ENCODE results near the gene FAM107B.

DNA sequence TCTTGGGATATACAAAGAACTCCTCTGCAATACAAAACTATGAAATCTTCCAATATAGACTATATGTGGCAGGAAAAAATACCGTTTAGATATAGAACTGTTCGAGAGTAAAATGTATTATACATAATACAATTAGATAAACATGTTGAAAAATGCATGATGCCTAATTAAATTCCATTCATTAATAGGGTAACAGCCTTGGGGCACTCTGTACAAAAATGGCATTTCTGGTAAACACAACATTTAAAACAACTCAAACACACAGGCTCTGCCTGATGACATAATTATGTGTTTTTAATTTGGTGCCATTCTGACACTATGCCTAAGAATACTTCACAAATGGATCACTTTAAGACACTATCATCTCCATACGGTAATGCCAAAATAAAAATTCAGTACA, 180.9 kb downstream of the FAM107B start:
- TF ChIP-seq NFIC (IDR thresholded peaks at IDR 0.05) = no peak
- TF ChIP-seq CREB1 (IDR thresholded peaks at IDR 0.05; ENCODE audit: low read depth) = no peak
- no peak for TF ChIP-seq EGR1 (IDR thresholded peaks at IDR 0.05)
- TF ChIP-seq CEBPB (IDR thresholded peaks at IDR 0.05) = no peak
- no peak for TF ChIP-seq TAF1 (IDR thresholded peaks at IDR 0.05; ENCODE audit: low read depth)
- no peak for TF ChIP-seq YY1 (IDR thresholded peaks at IDR 0.05; ENCODE audit: low read depth)
- TF ChIP-seq TCF12 (IDR thresholded peaks at IDR 0.05; ENCODE audit: low read depth) = no peak
- TF ChIP-seq, protein P1, sequence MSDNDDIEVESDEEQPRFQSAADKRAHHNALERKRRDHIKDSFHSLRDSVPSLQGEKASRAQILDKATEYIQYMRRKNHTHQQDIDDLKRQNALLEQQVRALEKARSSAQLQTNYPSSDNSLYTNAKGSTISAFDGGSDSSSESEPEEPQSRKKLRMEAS (IDR thresholded peaks at IDR 0.05) = no peak
- TF ChIP-seq, protein P2, sequence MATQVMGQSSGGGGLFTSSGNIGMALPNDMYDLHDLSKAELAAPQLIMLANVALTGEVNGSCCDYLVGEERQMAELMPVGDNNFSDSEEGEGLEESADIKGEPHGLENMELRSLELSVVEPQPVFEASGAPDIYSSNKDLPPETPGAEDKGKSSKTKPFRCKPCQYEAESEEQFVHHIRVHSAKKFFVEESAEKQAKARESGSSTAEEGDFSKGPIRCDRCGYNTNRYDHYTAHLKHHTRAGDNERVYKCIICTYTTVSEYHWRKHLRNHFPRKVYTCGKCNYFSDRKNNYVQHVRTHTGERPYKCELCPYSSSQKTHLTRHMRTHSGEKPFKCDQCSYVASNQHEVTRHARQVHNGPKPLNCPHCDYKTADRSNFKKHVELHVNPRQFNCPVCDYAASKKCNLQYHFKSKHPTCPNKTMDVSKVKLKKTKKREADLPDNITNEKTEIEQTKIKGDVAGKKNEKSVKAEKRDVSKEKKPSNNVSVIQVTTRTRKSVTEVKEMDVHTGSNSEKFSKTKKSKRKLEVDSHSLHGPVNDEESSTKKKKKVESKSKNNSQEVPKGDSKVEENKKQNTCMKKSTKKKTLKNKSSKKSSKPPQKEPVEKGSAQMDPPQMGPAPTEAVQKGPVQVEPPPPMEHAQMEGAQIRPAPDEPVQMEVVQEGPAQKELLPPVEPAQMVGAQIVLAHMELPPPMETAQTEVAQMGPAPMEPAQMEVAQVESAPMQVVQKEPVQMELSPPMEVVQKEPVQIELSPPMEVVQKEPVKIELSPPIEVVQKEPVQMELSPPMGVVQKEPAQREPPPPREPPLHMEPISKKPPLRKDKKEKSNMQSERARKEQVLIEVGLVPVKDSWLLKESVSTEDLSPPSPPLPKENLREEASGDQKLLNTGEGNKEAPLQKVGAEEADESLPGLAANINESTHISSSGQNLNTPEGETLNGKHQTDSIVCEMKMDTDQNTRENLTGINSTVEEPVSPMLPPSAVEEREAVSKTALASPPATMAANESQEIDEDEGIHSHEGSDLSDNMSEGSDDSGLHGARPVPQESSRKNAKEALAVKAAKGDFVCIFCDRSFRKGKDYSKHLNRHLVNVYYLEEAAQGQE (IDR thresholded peaks at IDR 0.05; ENCODE audit: low read depth) = no peak
- TF ChIP-seq RAD21 (IDR thresholded peaks at IDR 0.05; ENCODE audit: low read depth) = no peak
- no peak for TF ChIP-seq ZBTB7A (IDR thresholded peaks at IDR 0.05; ENCODE audit: low read depth)
- TF ChIP-seq TEAD4 (IDR thresholded peaks at IDR 0.05) = no peak
- TF ChIP-seq EP300 (IDR thresholded peaks at IDR 0.05; ENCODE audit: borderline replicate concordance) = no peak
